Vagina (tissue), 2 donors: ENCODE results near the gene NKD2. TPM values are rescaled to one million over a fixed set of nuclear protein-coding genes. Genes with fewer than 3 reads are reported as not detected.

Source experiments
- DNase-seq, 2 donors: peaks; one replicate each; pipeline ENCODE4 v3.0.0-alpha.2; 2017; ENCODE audit errors: extremely low spot score in 2 of 2
- H3K27ac ChIP-seq: fragments of 200-600 bp; sonication (generic); one replicate; pipeline ENCODE4 v1.5.1; 2019
- H3K27me3 ChIP-seq: fragments of 200-600 bp; sonication (generic); one replicate; pipeline ENCODE4 v1.5.1; 2019
- H3K36me3 ChIP-seq, 2 donors: fragments of 200-600 bp; sonication (generic); one replicate each; pipeline ENCODE4 v1.5.1; 2017 to 2019
- H3K4me1 ChIP-seq: fragments of 200-600 bp; sonication (generic); one replicate; pipeline ENCODE4 v1.5.1; 2019
- H3K4me3 ChIP-seq, 2 donors: fragments of 200-600 bp; sonication (generic); 1 replicate in 1 of 2; 2 replicates in 1 of 2; pipeline ENCODE4 v1.5.1; 2016 to 2019
- H3K9me3 ChIP-seq: fragments of 200-600 bp; sonication (generic); one replicate; pipeline ENCODE4 v1.5.1; 2019
- CTCF ChIP-seq, 3 experiments: fragments of 450-650 bp in 2 of 3; fragments of 200-600 bp in 1 of 3; sonication (generic) in 1 of 3; IDR thresholded peaks; one replicate each; pipeline ENCODE4 v1.5.1; 2017 to 2019; ENCODE audit warnings: antibody characterized with exemption in 3 of 3, mild to moderate bottlenecking in 2 of 3, moderate library complexity in 2 of 3
- POLR2A ChIP-seq, 2 donors: fragments of 450-650 bp; IDR thresholded peaks; one replicate each; pipeline ENCODE4 v1.6.1; 2017; ENCODE audit warnings: antibody characterized with exemption in 2 of 2, mild to moderate bottlenecking in 2 of 2, moderate library complexity in 2 of 2
- POLR2AphosphoS5 ChIP-seq, 2 donors: sonication (generic); formaldehyde crosslinking; IDR thresholded peaks; one replicate each; pipeline ENCODE4 v1.9.0; 2017; ENCODE audit warnings: antibody characterized with exemption in 2 of 2, mild to moderate bottlenecking in 2 of 2, low read depth in 1 of 2; ENCODE audit not compliant: insufficient read depth in 1 of 2
- intact Hi-C: fragments of 100-400 bp; cut with DNase I; formaldehyde crosslinking; loops from one replicate; pipeline ENCODE4 v1.15.1; 2023
- total RNA-seq: library from RNA; depleted of rRNA; stranded (reverse); fragments of >200 nt; gene quantifications from one replicate; pipeline ENCODE4 v1.2.3, GENCODE V29; 2016

Gene NKD2
- total RNA-seq, 1 donor from 2014 or later = 2.0 TPM

- Histone ChIP-seq H3K27me3 (no peaks in the 10 kb centered on the region), H3K27ac (peak overlapping the region; percentile 6), H3K9me3 (no peaks in the 10 kb centered on the region), H3K4me1 (peaks cover 7% of the 10 kb centered on the region), H3K4me3 (no peak overlapping the region), H3K36me3 (no peaks in the 10 kb centered on the region)
- DNase-seq = peak in 1 of 2 donors; percentile 81
- TF ChIP-seq POLR2A (IDR thresholded peaks at IDR 0.05) = no peak
- TF ChIP-seq POLR2AphosphoS5 (IDR thresholded peaks at IDR 0.05; ENCODE audit: insufficient read depth in 1 of 2, low read depth in 1 of 2) = no peak
- no peak for TF ChIP-seq CTCF (IDR thresholded peaks at IDR 0.05)
- intact Hi-C loops = no loop called here
These were observed 16.9 kb upstream of the NKD2 start for GRCh38 chr5:991472-992267.

GRCh38 chr5:994272-994607 is 14.4 kb upstream of the NKD2 start:
- H3K27ac ChIP-seq = no peak overlapping the region
- H3K4me1 ChIP-seq = peaks cover 7% of the 10 kb centered on the region
- H3K36me3 ChIP-seq = no peaks in the 10 kb centered on the region
- H3K27me3 ChIP-seq = no peaks in the 10 kb centered on the region
- DNase-seq = no peak
- intact Hi-C loops = no loop called here
- TF ChIP-seq CTCF (IDR thresholded peaks at IDR 0.05) (no peak), POLR2AphosphoS5 (IDR thresholded peaks at IDR 0.05; ENCODE audit: insufficient read depth in 1 of 2, low read depth in 1 of 2) (no peak), POLR2A (IDR thresholded peaks at IDR 0.05) (no peak)
- no peak overlapping the region for H3K4me3 ChIP-seq
- no peaks in the 10 kb centered on the region for H3K9me3 ChIP-seq

GRCh38 chr5:994821-995220 is 13.8 kb upstream of the NKD2 start:
- Histone ChIP-seq H3K27ac (no peak overlapping the region), H3K9me3 (no peaks in the 10 kb centered on the region), H3K36me3 (no peaks in the 10 kb centered on the region), H3K4me3 (no peak overlapping the region), H3K27me3 (no peaks in the 10 kb centered on the region), H3K4me1 (peaks cover 4% of the 10 kb centered on the region)
- TF ChIP-seq POLR2AphosphoS5 (IDR thresholded peaks at IDR 0.05; ENCODE audit: insufficient read depth in 1 of 2, low read depth in 1 of 2) = no peak
- TF ChIP-seq CTCF (IDR thresholded peaks at IDR 0.05) = no peak
- TF ChIP-seq POLR2A (IDR thresholded peaks at IDR 0.05) = no peak
- intact Hi-C loops = no loop called here
- DNase-seq = no peak

GRCh38 chr5:995318-995717 is 13.3 kb upstream of the NKD2 start:
- no peak overlapping the region for H3K27ac ChIP-seq
- H3K27me3 ChIP-seq = no peaks in the 10 kb centered on the region
- no peaks in the 10 kb centered on the region for H3K9me3 ChIP-seq
- H3K4me1 ChIP-seq = no peaks in the 10 kb centered on the region
- H3K4me3 ChIP-seq = no peak overlapping the region
- TF ChIP-seq POLR2AphosphoS5 (IDR thresholded peaks at IDR 0.05; ENCODE audit: insufficient read depth in 1 of 2, low read depth in 1 of 2) (no peak), CTCF (IDR thresholded peaks at IDR 0.05) (no peak), POLR2A (IDR thresholded peaks at IDR 0.05) (no peak)
- intact Hi-C loops = no loop called here
- H3K36me3 ChIP-seq = no peaks in the 10 kb centered on the region
- no peak for DNase-seq

- DNase-seq = no peak
- no peak for TF ChIP-seq POLR2A (IDR thresholded peaks at IDR 0.05)
- no peak for TF ChIP-seq POLR2AphosphoS5 (IDR thresholded peaks at IDR 0.05; ENCODE audit: insufficient read depth in 1 of 2, low read depth in 1 of 2)
- no peak for TF ChIP-seq CTCF (IDR thresholded peaks at IDR 0.05)
- Histone ChIP-seq H3K4me1 (no peaks in the 10 kb centered on the region), H3K4me3 (no peak overlapping the region), H3K9me3 (no peaks in the 10 kb centered on the region), H3K27me3 (no peaks in the 10 kb centered on the region), H3K36me3 (no peaks in the 10 kb centered on the region), H3K27ac (no peak overlapping the region)
- intact Hi-C loops = no loop called here
These were observed 11.6 kb upstream of the NKD2 start for GRCh38 chr5:997001-997474.
